GM12872 (cell line): ENCODE results near the gene TAF3.

Source experiments
- CTCF ChIP-seq: IDR thresholded peaks from 3 replicates; pipeline ENCODE4 v1.5.1; 2011; ENCODE audit warnings: low read depth, mild to moderate bottlenecking, low read length, moderate library complexity; ENCODE audit not compliant: insufficient read depth

The TAF3 gene

GRCh38 chr10:7971949-7972348 lies 153.6 kb downstream of the TAF3 start:
- TF ChIP-seq CTCF: no peak

- no peak for TF ChIP-seq CTCF
Observed at GRCh38 chr10:7972367-7972766, 154.1 kb downstream of the TAF3 start.

GRCh38 chr10:7980196-7980595 lies 161.9 kb downstream of the TAF3 start:
- TF ChIP-seq CTCF: no peak

- TF ChIP-seq CTCF: no peak
Observed at GRCh38 chr10:7982727-7983126, 164.4 kb downstream of the TAF3 start.

- TF ChIP-seq CTCF: no peak
Observed at GRCh38 chr10:7984325-7984724, 166.0 kb downstream of the TAF3 start.

GRCh38 chr10:7984896-7985295 lies 166.6 kb downstream of the TAF3 start:
- no peak for TF ChIP-seq CTCF

GRCh38 chr10:7986851-7987250 lies 168.5 kb downstream of the TAF3 start:
- TF ChIP-seq CTCF: no peak

- no peak for TF ChIP-seq CTCF
Observed at GRCh38 chr10:7988989-7989388, 170.7 kb downstream of the TAF3 start.
